KOPT-K1 (cell line): Measurements from ENCODE around the gene GDPD4.

Source experiments
- H3K27ac ChIP-seq: fragments of 200-600 bp; sonication (generic); 2 replicates; pipeline ENCODE4 v1.5.1; 2016; ENCODE audit warnings: antibody characterized with exemption, mild to moderate bottlenecking, low read depth, low read length; ENCODE audit not compliant: poor library complexity, severe bottlenecking
- H3K36me3 ChIP-seq: fragments of 200-600 bp; sonication (generic); 2 replicates; pipeline ENCODE4 v1.5.1; 2017; ENCODE audit warnings: antibody characterized with exemption, mild to moderate bottlenecking, low read length, moderate library complexity; ENCODE audit not compliant: insufficient read depth
- H3K9me3 ChIP-seq: fragments of 200-600 bp; sonication (generic); 2 replicates; pipeline ENCODE4 v1.5.1; 2017; ENCODE audit warnings: antibody characterized with exemption, low read length, mild to moderate bottlenecking; ENCODE audit not compliant: insufficient read depth, poor library complexity, severe bottlenecking

The GDPD4 gene

DNA sequence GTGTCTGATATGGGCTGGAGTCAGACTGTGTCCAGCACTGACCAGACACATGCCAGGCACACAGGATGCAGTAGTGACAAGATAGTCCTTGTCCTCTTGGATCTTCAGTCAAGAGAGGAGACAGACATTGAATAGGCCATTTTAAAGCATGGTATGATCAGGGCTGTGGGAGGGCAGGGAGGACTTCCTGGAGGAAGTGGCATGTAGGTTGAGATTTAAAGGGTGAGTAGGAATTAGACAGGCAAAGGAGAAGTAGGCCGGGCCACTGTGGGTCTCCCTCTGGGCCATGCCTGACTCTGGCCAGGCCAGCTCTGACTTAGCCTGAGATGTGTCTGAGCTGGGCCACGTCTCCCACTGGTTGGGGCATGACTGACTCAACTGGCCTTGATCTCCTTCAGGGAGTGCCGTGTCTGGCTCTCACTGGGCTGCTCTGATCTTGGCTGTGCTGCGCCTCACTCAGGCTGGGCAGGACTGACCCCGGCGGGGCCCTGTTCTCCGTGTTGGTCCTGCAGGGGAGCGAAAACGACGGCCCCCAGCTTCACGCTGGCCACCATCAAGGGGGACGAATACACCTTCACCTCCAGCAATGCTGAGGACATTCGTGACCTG, 102.2 kb downstream of the GDPD4 start:
- Histone ChIP-seq H3K9me3 (no peaks in the 10 kb centered on the region), H3K36me3 (no peaks in the 10 kb centered on the region), H3K27ac (no peak overlapping the region)

DNA sequence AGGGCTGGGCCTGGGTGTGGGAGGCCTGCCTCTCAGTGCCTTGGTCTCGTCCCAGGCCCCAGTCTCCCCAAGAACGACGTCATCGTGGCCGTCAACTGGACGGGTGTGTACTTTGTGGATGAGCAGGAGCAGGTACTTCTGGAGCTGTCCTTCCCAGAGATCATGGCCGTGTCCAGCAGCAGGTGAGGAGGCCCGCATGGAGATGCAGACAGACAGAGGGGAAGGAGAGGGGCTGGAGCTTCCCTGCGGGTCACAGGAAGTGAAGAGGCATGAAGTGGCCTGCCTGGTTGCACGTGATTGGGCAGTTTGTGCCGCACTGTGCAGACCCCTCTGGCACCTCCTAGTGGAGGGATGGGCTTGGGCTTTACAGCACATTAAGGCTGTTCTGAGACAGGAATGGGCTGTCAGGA, 103.0 kb downstream of the GDPD4 start:
- Histone ChIP-seq H3K36me3 (no peaks in the 10 kb centered on the region), H3K9me3 (no peaks in the 10 kb centered on the region), H3K27ac (no peak overlapping the region)

DNA sequence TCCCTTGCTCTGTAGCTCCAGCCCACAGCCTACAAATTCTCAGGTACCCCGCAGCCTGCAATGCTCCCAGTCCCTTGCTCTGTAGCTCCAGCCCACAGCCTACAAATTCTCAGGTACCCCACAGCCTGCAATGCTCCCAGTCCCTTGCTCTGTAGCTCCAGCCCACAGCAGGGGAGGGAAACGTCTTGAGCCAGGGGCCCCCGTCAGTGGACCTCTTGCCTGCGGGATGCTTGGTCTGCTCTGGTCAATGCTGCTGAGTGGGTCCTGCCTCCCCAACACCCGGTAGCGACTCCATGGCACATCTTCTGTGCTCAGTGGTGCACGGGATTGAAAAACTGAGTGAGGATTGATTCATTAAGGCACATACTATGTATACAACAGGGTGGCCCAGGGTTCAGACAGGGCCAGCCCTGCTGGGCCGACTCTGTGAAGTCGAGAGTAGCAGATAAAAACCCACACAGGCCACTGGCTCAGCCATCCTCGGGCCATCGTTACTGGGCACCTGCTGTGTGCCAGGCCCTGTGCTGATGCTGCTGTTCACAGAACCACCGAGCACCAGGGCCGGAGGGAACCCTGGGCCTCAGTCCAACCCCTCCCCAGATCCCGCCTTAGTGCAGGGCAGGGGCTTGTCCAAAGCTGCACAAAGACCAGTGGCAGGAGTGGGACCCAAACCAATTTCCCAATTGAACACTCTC, 103.7 kb downstream of the GDPD4 start:
- Histone ChIP-seq H3K9me3 (no peaks in the 10 kb centered on the region), H3K27ac (no peak overlapping the region), H3K36me3 (no peaks in the 10 kb centered on the region)

DNA sequence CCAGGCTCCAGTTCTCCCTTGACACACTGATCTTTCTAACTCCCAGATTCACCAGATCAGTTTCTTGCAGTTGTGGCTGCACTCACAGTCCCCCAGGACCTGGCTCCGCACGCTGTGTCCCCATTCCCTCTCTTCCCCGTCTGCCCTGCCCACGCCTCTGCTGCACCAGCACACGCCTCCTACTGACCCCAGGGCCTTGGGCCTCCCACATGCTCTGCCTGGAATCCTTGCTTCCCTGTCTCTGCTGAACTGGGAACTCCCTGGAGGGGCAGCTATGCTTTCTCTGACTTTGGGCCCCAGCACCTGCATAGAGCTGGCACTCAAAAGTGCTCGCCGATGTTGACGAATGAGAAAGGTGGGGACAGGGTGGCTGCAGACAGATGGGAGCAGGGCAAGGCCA, 104.5 kb downstream of the GDPD4 start:
- Histone ChIP-seq H3K36me3 (no peaks in the 10 kb centered on the region), H3K9me3 (no peaks in the 10 kb centered on the region), H3K27ac (no peak overlapping the region)

DNA sequence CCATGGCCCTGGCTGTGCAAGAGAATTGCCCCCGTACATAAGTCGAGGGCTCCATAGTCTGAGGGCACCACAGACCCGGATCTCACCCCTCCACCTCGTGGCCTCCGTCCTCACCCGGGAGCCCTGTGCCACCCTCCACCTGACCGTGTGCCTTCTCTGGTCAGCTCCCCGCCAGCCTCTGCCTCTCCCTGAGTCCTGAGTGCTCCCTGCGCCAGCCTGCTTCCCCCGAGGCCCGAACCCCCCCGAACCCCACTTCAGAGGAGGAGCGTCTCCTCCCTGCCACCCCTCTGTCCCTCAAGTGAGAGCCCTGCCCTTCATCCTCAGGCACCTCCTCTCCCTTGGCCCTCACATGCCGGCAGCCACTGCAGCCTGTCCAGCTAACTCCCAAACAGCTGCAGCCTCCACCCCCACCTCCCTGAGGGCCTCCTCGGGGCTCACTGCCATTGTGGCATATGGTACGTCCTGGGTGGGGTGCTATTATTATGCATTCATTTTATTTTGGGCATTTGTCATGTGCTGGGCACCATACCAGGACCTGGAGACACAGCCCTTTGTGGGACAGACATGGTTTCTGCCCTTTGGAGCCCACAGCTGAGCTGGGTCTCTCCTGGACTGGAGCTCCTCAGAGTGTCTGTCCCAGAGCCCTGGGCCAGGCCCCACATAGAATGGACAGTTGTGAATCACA, 106.3 kb downstream of the GDPD4 start:
- Histone ChIP-seq H3K36me3 (no peaks in the 10 kb centered on the region), H3K27ac (no peak overlapping the region)

DNA sequence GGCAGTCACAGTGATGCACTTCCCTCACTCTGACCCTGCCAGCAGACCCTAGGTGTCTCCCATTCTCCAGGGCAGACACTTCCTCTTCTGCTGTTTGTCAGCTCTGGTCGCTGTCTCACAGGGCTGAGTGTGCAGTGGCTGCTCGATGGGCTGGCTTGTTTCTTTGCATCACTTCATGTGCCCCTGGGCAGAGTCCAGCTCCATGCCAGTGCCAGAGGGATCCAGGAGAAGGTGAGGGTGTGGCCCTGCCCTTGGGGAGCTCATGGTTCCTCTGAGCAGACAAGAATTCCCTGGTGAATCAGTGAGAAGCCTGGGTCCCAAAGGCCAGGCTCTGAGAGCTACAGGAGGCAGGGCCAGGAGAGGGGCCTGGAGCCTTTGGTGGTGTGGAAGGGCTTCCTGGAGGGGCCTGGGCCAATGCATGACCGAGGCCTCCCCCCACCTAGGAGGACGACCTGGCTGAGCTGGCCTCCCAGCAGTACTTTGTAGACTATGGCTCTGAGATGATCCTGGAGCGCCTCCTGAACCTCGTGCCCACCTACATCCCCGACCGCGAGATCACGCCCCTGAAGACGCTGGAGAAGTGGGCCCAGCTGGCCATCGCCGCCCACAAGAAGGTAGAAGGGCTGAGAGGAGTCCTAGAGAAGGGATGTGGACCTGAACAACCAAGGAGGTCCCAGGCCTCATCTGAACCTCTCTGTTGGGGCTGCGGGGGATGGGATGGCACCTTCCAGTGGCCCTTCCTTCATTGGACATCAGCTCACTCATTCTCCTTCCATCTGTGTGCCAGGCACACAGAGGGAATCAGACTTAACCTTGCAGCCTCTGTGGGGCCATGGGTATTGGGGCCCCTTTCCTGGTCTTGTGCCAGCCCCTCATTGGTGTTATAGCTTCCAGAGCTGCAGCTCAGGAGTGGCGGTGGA, 107.3 kb downstream of the GDPD4 start:
- H3K36me3 ChIP-seq = no peaks in the 10 kb centered on the region
- H3K9me3 ChIP-seq = no peaks in the 10 kb centered on the region
- H3K27ac ChIP-seq = no peak overlapping the region

More for the DNA sequence above, 106.3 kb downstream of the GDPD4 start:
- no peaks in the 10 kb centered on the region for H3K9me3 ChIP-seq

DNA sequence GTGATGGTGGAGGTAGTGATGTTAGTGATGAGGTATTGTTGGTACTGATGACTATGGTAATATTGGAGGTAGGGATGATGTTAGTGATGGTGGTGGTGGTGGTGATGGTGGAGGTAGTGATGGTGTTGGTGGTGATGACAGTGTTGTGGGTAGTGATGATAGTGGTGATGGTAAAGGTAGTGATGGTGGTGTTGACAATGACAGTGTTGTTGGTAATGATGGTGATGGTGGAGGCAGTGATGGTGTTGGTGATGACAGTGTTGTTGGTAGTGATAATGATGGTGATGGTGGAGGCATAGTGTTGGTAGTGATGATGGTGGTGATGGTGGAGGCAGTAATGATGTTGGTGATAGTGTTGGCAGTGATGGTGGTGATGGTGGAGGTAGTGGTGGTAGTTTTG, 108.3 kb downstream of the GDPD4 start:
- Histone ChIP-seq H3K27ac (no peak overlapping the region), H3K9me3 (no peaks in the 10 kb centered on the region), H3K36me3 (no peaks in the 10 kb centered on the region)

DNA sequence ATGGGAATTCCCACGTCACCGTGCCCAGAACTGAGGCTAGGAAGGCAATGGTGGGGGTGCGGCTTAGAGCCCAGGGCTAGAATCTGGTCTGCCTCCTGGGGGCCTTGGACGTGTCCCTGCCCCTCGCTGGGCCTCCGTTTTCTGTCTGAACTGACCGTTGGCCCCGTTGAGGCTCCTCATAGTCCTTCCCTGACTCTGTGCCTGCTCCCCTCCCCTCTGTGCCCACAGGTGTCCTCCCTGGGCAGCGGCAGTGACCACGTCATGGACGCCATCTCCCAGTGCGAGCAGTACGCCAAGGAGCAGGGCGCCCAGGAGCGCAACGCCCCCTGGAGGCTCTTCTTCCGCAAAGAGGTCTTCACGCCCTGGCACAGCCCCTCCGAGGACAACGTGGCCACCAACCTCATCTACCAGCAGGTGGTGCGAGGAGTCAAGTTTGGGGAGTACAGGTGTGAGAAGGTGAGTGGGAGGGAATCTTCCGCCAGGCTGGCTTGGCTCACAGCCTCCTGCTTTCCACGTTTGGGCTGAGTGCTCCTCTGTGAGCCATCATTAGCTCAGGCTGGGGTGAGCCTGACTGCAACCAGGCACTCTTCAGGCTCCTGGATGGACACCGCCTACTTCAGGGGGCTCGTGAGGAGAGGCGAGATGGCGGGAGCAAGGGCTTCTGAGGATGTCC, 109.5 kb downstream of the GDPD4 start:
- H3K36me3 ChIP-seq = no peaks in the 10 kb centered on the region
- no peaks in the 10 kb centered on the region for H3K9me3 ChIP-seq
- H3K27ac ChIP-seq = no peak overlapping the region

DNA sequence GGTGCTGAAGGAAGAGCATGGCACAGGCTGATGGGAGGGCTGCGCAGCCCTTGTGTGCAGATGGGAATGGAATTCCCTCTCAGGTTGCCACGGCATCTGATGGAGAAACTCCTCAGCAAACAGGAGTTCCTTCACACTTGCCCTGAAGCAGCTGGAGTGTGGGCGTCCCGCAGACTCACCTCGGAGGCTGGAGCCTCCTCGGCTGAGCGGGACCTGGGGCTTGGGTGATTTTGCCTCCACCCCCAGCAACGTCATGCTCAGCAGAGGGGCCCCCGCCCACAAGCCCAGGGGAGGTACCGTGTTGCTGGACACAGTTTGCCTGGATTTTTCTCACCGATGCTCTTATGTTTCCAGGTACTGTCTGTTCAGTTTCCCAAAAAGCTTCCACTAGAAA, 110.1 kb downstream of the GDPD4 start:
- Histone ChIP-seq H3K9me3 (no peaks in the 10 kb centered on the region), H3K27ac (no peak overlapping the region)

DNA sequence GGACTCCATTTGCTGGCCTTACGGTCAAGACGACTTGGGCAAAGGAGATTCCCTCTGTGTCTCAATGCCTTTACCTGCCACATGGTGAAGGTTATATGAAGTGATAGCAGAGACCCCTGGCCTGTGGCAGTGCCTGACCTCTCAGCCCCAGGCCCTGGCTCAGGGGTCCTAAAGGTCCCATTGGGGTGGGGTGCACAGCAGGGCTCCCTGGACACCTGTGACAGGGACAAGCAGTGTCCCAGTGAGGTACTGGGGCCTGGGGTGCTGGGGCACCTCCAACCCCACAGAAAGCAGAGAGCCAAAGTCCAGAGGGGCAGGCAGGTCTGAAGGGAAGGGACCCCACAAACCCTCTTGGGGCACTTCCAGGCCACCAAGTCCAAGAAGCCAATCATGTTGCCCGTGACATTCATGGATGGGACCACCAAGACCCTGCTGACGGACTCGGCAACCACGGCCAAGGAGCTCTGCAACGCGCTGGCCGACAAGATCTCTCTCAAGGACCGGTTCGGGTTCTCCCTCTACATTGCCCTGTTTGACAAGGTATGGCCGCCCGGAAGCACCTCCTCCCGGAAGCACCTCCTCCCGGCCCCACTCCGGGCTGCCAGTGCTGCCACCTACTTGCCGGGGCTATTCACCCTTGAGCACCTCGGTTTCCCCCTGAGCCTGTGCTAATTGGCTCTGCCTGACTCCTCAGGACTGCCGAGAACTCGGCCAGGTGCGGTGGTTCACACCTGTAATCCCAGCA, 111.0 kb downstream of the GDPD4 start:
- Histone ChIP-seq H3K9me3 (no peaks in the 10 kb centered on the region), H3K27ac (no peak overlapping the region), H3K36me3 (no peaks in the 10 kb centered on the region)

More for the DNA sequence above, 110.1 kb downstream of the GDPD4 start:
- H3K36me3 ChIP-seq = no peaks in the 10 kb centered on the region

DNA sequence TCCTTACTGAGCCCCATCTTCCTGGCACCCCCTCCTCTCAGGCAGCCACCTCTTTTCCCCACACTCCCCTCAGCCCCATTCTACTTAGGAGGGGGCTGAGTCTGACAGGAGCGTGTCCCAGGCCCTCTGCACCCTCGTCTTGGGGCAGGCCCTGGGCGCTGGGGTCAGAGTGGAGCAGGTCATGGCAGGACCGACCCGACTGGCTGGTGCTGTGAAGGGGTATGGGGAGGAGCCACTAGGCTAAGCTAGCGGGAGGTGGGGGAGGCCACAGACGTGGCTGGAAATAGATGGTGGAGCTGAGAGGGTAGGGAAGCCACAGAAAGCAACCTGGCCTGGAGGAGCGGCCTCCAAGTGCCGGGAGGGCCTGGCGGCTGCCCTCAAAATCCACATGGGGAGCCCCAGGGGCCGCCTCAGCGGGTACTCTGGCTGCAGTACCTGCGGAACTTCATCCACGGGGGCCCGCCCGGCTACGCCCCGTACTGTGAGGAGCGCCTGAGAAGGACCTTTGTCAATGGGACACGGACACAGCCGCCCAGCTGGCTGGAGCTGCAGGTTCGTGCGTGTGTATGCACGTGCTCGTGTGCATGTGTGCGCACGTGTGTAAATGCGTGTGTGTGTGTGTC, 111.8 kb downstream of the GDPD4 start:
- Histone ChIP-seq H3K9me3 (no peaks in the 10 kb centered on the region), H3K27ac (no peak overlapping the region), H3K36me3 (no peaks in the 10 kb centered on the region)

DNA sequence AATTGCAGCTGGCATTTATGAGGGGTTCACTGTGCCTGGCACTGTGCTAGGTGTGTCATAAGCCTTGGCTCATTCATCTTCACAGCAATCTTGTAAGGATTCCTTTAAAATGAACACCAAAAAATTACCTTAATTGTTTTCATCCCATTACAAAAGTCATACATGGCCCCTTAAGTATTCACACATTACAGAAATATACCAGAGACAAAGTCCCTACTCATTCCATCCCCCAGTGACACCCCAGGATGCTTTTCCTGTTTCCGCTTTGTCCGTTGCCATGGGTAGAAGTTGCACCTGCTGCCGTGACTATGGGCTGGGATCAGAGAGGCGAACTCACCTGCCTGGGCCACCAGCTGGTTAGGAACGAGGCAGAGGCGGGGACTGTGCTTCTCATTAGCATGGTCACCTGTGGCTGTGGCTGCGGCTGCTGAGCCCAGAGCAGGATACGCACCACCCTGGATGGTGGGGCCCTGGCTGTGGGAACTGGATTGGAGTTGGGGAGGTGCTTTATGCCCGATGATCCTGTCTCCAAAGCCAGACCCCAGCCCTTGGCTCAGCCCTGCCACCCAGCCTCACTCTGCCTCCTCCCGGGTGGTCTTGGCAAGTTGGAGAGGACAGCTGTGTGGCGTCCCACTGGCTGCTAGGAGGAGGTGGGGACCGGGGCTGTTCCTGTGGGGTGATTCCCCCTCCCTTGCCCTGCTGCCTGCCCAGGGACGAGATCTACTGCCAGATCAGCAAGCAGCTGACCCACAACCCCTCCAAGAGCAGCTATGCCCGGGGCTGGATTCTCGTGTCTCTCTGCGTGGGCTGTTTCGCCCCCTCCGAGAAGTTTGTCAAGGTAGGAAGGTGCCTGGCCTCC, 112.6 kb downstream of the GDPD4 start:
- H3K27ac ChIP-seq = no peak overlapping the region
- no peaks in the 10 kb centered on the region for H3K9me3 ChIP-seq
- H3K36me3 ChIP-seq = no peaks in the 10 kb centered on the region
